GM19351 (cell line): ENCODE results near the gene GABPA.
"Not testable (repeated sequence)": the region's sequence is repeated elsewhere in the genome, so short reads cannot be mapped to it uniquely, and the experiment has no call there.

Experiments used
- ATAC-seq: cut with Tn5 transposase; IDR thresholded peaks from one replicate; pipeline ENCODE4 v1.9.1; 2021; ENCODE audit warnings: mild to moderate bottlenecking, moderate library complexity; ENCODE audit not compliant: unreplicated experiment

Gene GABPA

DNA sequence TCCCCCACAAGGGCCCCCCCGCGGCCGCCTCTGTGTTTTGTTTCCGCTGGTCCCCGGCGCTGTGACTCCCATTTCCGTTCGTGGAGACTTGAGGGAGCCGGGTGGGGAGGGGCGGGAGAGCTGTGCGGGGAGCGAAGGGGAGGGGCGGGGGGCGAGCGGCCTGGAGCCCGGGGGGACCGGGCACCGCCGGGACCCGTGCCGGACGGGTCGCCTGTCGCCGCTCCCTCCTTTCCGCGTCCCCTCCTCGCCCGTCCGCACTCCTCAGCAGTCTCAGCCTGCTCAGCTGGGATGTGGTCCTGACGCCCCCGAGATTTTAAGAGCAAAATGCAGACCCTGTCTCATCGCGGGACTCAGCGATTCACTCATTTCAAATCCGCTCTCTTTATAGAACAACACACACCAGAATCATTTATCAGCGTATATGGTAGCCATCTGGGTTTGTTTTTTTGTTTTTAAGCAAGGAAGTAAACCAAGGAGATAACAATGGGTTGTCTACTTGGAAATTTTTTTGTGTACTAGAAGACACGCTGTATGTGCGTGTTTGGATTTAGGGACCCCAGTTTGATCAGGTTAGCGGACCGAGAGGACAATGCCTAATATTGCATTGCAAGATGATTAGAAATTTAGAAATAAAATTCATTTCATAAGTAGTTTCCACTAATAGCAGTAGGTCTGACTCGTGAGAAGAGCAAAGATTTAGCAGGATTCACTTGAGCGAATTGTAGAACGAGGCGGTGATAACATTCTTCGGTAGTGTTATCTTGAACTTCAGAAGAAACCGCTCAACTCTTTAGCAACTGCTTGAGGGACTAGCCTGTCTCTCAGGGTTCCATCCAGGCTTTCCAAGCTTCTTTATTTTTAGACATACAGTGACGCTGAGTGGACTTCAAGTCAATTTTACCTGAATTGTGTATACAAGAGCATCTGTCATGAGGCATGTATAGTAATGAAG, 1.1 kb downstream of the GABPA start:
- peak; percentile 9 for ATAC-seq

- ATAC-seq: no peak
Observed at GRCh38 chr21:25737421-25737820, 2.6 kb downstream of the GABPA start.

DNA sequence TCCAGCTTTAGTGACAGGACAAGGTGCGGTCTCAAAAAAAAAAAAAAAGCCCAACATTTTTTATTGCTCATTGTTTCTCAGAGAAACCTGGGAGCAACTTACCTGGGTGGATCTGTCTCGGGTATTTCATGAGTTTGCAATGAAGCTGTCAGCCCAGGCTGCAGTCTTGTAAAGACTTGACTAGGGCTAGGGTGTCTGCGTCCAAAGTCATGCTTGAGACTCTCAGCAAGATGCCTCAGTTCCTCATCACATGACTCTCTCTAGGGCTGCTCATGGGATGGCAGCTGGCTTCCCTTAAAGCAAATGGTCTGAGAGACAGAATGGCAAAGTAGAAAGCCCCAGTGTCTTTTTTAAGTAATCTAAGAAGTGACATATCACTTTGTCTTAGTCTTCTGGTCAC, 8.1 kb downstream of the GABPA start:
- no peak for ATAC-seq

GRCh38 chr21:25744854-25745253, 10.1 kb downstream of the GABPA start:
- no peak for ATAC-seq

- no peak for ATAC-seq
Observed at GRCh38 chr21:25750085-25750484, 15.3 kb downstream of the GABPA start.

- ATAC-seq: no peak
Observed at GRCh38 chr21:25752416-25752815, 17.6 kb downstream of the GABPA start.

DNA sequence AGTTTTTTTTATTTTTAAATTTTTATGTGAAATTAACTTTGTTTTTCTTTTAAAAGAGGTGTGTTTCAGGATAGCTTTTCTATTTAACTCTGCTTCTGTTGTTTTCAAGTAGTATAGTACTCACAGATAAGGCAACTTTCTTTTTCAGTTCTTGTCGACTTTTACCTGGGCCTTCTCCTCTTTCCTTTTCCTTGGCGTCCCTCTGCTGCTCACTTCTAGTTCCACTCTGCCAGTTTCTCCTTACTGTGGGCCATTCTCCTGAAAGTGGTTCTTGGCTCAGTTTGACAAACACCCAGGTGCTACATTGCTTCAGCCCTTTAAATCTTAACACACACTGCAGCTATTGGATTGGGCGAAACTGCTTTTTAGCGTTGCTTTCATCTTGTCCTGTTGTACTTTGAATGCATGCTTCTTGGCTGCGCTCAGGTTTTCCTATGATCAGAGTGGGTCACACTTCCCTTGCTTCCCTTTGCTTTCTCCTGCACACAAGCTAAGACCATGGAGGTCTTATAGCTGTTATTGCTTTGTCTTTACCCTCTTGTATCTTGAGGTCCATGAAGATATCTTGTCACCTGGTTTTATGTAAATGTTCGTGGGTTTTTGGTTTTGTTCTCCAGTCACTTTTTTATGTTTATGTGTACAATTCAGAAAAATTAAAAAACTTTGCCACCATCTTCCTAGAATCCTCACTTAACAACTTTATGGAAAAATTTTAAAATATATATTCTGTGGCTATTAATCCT, 21.6 kb downstream of the GABPA start:
- ATAC-seq: no peak

DNA sequence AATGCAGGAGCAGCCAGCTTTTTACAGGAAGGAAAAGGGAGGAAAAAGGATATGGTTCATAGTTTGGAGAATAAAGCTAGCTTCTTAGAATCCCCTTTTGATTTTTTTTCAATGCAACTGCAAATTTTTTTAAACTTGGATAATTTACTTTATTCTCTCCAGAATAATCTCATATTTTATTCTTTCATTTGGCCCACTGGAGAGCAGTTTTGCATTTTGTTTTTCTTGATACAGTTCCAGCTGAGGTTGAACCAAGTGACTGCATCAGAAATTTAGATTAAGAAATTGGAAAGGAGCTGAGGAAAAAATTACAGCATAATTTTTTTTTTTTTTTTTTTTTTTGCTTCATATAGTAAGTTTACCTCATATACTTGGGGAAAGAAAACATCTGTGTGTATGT, 22.8 kb downstream of the GABPA start:
- no peak for ATAC-seq

GRCh38 chr21:25759573-25759972, 24.8 kb downstream of the GABPA start:
- ATAC-seq: no peak

DNA sequence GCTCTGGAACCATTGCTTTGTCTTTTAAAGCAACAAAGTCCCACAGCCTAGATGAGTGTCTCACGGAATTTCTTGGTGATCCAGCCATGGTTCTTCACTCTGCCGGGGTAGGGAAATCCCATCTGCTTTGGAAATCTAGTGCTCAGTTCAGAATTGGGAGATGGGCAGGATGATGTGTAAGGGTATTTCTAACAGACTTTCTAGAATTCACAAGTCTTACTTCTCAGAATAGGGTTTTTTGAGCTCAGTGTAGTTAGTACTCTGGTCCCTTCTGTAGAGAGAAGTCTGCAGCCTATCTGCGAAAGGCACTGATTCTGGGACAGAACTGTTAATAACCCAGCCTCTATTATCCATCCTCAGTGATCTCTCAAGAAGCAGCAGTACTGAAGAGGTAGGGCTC, 25.3 kb downstream of the GABPA start:
- ATAC-seq: no peak

DNA sequence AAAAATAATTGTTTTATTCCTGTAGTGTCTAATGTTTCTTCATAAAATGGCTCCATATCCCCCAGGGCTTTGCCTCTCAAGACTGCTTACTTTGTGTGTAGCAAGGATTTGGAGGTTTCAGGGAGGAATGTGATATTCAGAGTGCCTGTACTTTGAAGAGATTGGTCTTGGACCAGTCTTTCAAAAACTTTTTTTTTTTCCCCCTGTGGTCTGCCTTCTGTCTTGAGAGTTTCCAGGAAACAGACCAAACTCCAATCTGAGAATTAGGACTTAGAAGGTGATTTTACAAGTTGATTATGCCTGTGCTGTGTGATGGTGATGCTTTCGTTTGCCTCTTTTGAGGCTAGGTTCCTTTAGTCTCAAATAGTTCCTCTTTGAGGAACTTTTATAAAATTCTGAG, 25.9 kb downstream of the GABPA start:
- ATAC-seq: no peak

GRCh38 chr21:25764065-25764464, 29.3 kb downstream of the GABPA start:
- no peak for ATAC-seq

DNA sequence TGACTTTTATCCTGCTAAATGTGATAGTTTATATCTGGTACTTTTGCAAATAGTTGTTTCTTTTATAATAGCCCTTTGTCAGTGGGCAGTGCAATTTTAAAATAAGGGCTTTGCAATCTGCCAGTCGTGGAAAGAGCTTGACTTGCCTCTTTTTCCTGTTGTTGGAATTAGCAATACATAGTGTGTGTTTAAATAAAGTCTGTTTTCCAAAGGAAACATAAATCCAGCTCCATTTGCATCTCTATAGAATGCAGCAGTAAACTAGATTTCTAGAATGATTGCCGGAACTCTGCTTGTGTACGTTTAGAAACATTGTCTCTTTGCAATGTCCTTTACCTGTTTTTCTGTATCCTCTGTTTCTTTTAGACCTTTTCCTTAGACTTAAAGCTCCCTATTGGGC, 33.1 kb downstream of the GABPA start:
- ATAC-seq: no peak

DNA sequence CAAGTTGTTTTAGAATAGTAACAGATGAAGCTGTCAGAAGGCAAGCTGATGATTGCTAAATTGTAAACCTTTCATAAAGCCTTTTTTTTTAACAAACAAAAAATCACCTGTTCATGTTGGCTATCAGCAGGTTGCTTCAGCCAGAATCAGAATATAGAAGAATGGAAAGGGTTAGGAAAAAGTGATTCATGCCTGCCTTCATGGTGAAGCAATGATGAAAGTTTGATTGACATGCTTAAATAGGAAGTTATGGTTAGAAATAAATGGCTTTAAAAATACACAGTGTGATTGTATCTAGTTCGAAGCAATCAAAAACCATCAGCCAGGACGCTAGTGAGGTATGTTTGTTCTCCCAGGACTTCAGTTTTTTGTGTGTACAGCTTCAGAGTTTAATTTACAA, 37.9 kb downstream of the GABPA start:
- no peak for ATAC-seq

- no peak for ATAC-seq
Observed at GRCh38 chr21:25776440-25776839, 41.7 kb downstream of the GABPA start.

- ATAC-seq: not testable (repeated sequence)
Observed at GRCh38 chr21:25778126-25778875, 43.5 kb downstream of the GABPA start.

DNA sequence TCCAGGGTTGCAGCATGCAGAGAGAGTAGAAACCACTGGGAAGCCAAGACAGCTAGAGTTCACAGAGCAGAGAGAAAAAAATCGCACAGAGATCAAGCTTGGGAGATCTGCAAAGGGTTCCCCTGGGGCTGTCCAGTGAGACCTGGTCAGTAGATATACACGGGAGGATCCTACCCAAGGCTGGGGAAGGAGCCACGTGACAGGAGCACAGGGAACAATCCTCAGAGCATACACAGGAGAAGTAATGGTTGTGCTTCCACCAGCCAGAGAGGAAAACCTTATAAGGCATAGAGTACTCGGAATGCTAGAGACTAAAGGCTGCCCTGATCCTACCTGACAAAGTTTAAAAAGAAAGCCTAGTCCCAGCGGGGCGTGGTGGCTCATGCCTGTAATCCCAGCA, 53.9 kb downstream of the GABPA start:
- ATAC-seq: no peak

- ATAC-seq: peak; percentile 78
Observed at GRCh38 chr21:25790122-25790877, 55.5 kb downstream of the GABPA start.

DNA sequence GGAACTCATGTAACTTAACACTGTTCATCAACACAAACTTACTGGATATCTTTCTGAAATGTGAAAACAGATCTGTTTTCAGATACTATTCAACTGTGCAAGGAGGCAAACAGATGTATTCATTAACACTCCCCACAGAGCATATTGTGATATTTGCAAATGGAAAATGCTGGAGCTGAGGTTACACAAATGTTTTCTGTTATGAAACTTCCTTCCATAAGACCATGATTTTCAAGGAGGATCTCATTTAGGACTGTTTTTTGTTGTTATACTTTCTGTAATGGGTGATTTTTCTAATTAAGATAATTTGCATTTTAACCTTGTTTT, 56.1 kb downstream of the GABPA start:
- ATAC-seq: peak; percentile 22

- ATAC-seq: no peak
Observed at GRCh38 chr21:25791319-25791718, 56.5 kb downstream of the GABPA start.
